K562 (cell line): ENCODE measurements around the gene NFRKB.

Experiments
- NCOR1 ChIP-seq: fragments of 450-650 bp; IDR thresholded peaks from 2 replicates; pipeline ENCODE4 v1.6.1; 2016; ENCODE audit warnings: mild to moderate bottlenecking, moderate library complexity
- POLR2AphosphoS5 ChIP-seq: IDR thresholded peaks from 2 replicates; pipeline ENCODE4 v1.6.1; 2011; ENCODE audit warnings: mild to moderate bottlenecking, low read depth, low read length, moderate library complexity; ENCODE audit not compliant: control insufficient read depth, insufficient read depth
- RBBP5 ChIP-seq: fragments of 200-600 bp; sonication (generic); IDR thresholded peaks from 2 replicates; pipeline ENCODE4 v1.6.1; 2012; ENCODE audit warnings: borderline replicate concordance, mild to moderate bottlenecking, low read length, control low read depth, inconsistent platforms; ENCODE audit not compliant: insufficient read depth, poor library complexity, severe bottlenecking
- RUNX1 ChIP-seq: sonication (generic); IDR thresholded peaks from 2 replicates; pipeline ENCODE4 v1.6.1; 2016; ENCODE audit warnings: antibody characterized with exemption, low read depth
- TFAM ChIP-seq: fragments of 250-450 bp; sonication (Bioruptor Pico); conservative IDR thresholded peaks from 2 replicates; pipeline ENCODE4 v1.5.0; 2021; ENCODE audit warnings: mild to moderate bottlenecking, moderate library complexity
- ZFX ChIP-seq: sonication (generic); formaldehyde crosslinking; IDR thresholded peaks from 2 replicates; pipeline ENCODE4 v1.8.0; 2022; ENCODE audit warnings: mild to moderate bottlenecking, missing genetic modification reagents, moderate library complexity
- TF ChIP-seq, protein P1 (sequence below): fragments of 450-650 bp; formaldehyde crosslinking; IDR thresholded peaks from 2 replicates; pipeline ENCODE4 v1.4.0; 2022; ENCODE audit warnings: missing genetic modification characterization
- TF ChIP-seq, protein P2 (sequence below): sonication (generic); formaldehyde crosslinking; IDR thresholded peaks from 2 replicates; pipeline ENCODE4 v1.5.0; 2020; ENCODE audit warnings: missing genetic modification reagents

DNA sequence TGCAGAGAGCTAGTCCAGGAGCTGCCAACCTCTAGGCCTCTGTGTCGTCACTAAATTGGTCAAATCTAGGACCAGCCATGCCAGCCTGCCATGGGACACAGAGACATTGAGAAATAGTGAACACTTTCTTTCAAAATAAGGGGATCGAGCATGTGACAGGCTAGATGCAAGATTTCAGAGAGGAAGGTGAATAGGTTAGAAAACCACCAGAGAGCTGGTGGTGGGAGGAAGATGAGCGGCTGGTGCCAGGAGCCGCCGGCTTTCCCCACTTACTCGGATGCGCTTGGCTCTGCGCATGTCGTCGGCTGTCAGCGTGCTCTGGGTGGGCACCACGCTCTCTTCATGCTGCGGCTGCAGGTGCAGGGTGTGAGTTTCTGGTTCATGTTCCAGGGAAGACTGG, 35.4 kb upstream of the NFRKB start:
- no peak for TF ChIP-seq POLR2AphosphoS5
- no peak for TF ChIP-seq RBBP5
- TF ChIP-seq, protein P1, sequence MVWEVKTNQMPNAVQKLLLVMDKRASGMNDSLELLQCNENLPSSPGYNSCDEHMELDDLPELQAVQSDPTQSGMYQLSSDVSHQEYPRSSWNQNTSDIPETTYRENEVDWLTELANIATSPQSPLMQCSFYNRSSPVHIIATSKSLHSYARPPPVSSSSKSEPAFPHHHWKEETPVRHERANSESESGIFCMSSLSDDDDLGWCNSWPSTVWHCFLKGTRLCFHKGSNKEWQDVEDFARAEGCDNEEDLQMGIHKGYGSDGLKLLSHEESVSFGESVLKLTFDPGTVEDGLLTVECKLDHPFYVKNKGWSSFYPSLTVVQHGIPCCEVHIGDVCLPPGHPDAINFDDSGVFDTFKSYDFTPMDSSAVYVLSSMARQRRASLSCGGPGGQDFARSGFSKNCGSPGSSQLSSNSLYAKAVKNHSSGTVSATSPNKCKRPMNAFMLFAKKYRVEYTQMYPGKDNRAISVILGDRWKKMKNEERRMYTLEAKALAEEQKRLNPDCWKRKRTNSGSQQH (CRISPR knock-in tag), result no peak
- TF ChIP-seq, protein P2, sequence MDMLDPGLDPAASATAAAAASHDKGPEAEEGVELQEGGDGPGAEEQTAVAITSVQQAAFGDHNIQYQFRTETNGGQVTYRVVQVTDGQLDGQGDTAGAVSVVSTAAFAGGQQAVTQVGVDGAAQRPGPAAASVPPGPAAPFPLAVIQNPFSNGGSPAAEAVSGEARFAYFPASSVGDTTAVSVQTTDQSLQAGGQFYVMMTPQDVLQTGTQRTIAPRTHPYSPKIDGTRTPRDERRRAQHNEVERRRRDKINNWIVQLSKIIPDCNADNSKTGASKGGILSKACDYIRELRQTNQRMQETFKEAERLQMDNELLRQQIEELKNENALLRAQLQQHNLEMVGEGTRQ, result no peak
- no peak for TF ChIP-seq TFAM (CRISPR knock-in tag)
- no peak for TF ChIP-seq ZFX (CRISPR knock-in tag)
- TF ChIP-seq NCOR1, result no peak
- no peak for TF ChIP-seq RUNX1
